ENCODE results near the gene B4GALNT3.

Gene B4GALNT3

DNA sequence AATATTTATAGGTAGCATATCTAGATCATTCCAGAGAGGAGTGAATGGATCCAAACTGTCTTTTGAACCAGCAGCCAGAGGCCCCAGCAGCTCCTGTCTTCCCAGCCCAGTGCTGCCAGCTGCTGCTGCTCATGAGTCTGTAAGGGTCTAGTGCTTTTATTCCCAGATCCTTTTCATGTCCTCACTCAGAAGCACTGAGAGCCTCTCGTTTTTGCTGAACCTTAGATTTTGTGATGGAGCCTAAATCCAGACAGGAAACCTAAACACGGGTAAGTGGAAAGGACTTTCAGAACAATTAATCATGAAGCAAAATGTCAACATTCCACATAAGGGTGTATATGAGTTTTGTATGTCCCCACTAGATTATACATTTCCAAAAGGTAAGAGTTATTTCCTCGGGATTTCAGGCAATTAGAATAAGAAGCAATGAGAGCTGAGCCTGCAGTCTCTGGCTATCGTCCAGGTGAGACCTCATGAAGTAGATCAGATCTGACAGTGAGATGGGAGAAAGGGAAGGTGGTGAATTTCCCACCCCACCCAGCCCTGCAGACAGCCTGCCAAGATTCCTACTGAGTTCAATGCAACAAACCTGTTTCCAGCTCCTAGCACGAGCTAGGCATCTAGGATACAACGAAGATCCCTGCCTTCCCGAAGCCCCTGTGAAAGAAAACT is 119.1 kb downstream of the B4GALNT3 start:
- DNase-seq: no peak

DNA sequence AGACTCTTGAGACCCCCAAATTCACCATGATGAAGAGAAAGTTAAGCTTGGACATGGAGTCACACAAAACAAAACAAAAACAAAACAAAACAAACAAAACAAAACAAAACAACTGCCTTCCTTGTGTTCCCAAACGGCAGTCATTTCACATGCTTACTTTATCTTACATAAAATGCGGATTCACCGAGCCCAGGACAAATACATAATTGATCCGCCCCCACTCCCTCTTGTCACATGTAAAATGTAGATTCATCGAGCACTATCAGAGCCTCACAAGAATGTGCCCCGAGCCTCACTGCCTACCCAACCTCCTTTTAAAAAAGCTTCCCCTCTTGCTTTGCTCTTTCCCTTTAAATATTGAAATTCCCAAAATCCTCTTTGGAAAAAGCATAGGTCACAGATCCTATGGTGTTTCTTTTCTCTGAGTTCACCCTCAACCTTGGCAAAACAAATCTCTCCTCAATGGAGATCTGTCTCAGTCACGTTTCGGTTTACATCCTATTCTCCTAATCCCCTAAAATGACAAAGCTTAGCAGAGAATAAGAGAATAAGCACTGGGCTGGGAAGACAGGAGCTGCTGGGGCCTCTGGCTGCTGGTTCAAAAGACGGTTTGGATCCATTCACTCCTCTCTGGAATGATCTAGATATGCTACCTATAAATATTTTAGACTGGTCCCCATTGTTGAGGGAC is 119.8 kb downstream of the B4GALNT3 start:
- DNase-seq: peak; percentile 0

DNA sequence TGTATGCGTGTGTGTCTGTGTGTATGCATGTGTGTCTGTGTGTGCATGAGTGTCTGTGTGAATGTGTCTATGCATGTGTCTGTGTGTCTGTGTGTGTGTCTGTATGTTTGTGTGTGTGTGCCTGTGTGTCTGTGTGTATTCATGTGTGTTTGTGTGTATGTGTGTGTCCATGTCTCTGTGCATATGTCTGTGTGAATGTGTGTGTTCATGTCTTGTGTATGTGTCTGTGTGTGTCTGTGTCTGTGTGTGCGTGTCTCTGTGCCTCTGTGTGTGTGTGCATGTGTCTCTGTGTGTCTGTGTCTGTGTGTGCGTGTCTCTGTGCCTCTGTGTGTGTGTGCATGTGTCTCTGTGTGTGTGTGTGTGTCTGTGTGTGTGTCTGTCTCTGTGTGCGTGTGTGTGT is 121.1 kb downstream of the B4GALNT3 start:
- DNase-seq: peak; percentile 29

DNA sequence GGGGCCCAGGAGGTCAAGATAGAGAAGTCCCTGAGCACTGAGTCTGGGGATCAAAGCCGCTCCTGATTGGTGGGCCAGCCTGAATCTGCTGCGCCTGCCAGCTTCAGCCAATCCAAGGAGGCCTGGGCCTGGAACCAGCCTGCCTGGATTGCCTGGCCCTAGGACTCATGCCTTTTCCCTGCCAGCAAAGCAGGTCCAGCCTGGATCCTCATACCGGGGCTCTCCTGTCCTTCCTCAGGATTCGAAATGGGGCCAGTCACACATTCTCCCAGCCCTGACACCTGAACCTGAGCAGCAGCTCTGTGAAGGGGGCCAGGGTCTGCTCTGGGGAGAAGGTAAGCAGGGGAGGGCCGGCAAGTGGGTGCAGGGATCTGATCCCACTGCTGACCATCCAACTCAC is 121.6 kb downstream of the B4GALNT3 start:
- DNase-seq: peak; percentile 43

DNA sequence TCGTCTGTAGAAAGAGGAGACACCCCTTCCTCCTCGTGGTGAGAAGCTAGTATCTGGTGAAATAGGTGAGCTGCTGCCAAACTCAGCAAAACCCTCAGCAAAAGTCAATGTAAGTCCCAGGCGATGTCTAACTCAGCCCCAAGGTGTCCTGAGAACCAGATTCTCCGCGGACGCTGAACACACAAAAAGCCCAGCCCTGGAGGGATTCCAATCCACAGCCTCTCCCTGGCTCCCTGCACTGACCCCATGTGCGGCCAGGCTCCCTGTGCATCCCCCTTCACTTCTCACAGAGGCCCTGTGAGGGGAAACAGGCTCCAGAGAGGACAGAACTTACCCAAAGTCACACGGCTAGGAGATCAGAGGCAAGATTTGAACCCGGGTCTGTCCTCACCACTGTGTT is 122.0 kb downstream of the B4GALNT3 start:
- DNase-seq: peak; percentile 38

DNA sequence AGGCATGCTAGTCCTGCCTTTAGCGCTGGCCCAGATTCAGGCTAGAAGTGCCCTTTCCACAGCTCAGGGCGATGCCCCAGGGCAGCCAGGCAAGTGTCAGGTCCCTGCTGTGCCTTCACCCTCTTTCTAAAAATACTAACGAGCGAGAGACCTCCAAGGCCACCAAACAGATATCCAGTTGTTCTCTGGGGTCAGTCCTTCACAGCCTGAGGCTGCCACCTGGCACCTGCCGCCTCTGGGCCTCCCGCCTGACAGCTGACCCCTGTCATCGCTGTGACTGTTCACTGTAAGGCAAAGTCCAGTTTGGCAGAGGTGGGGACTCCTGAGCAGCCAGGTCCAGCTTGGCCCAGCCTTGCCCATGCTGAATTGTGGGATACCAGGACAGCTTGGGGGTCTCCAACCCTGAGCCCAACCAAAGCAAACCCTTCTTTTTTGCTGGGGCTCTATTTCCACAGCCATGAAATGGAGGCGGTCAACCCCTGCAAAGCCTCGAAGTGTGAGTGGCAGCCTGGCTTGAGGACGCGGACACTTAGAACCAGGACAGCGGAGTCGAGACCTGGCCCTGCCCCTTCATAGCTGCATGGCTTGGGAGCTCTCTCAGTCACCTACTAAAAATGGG is 123.6 kb downstream of the B4GALNT3 start:
- DNase-seq: peak; percentile 44

DNA sequence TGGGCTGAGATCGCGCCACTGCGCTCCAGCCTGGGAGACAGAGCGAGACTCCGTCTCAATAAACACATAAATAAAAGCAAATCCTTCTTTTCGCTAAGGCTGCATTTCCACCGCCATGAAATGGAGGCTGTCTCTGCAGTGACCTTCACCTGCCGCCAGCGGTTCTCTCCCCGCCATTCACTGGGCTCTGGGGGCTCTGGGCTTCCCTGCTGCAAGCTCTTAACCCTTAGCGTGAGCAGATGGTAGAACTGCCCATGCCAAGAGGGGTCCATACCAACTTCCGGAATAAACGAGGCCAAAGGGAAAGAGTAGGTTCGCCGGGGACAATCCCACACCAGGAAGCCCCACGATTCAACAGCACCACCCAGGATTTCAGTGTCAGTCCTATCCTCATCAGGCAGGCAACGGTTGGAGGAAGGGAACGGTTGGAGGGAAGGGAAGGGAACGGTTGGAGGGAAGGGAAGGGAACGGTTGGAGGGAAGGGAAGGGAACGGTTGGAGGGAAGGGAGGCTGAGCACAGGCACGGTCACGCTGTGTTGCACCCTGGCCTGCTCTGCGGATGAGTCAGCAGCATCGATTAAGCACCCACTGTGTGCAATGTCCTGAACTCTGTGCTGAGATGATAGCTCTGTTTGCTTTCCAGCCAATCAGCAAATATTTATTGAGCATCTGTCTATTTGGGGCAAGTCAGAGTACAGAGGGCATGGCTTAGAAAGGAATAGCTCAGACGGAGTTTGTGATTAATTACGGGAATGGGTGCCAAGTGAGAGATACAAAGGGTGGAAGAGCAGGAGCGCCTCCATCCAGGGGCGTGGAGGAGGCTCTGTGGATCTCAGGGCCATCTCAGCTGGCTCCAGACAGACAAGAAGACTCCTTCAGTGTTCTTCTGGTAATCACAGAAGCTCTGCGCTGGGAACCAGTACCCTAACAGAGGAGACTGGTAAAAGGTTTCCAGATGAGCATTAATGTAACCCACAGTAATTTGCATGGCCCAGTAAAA is 125.6 kb downstream of the B4GALNT3 start:
- peak; percentile 29 for DNase-seq

DNA sequence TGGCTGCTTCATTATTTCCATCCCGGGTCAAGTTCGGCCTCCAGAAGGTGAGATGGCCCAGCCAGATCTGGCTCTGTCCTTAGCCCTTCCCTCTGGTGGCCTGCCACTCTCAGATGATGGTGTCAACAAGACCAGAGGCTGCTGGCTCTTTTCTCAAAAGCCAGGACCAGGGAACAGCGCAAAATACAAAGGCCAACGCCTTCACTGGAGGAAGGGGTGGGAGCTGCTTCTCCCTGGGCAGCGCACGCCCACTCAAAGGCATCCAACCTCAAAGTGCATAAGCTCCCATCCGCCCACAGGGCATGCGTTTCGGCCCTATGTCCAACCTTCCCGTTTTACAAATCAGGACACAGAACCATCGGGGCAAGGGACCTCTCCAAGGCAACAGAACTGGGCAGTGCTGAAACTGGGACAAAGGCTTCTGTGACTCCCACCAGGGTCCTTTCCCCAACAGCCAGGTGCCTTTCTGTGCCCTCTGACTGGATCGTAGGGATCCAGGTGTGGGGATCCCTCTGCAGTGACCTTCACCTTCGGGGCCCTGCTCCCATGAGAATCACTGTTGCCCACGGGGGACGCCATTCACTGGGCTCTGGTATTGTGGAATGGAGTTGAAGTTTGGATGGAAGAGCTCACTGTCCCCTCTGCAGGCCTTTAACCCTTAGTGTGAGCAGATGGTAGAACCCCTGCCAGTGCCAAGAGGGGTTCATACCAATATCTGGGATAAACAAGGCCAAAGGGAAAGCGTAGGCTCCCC is 126.8 kb downstream of the B4GALNT3 start:
- DNase-seq: peak; percentile 33

DNA sequence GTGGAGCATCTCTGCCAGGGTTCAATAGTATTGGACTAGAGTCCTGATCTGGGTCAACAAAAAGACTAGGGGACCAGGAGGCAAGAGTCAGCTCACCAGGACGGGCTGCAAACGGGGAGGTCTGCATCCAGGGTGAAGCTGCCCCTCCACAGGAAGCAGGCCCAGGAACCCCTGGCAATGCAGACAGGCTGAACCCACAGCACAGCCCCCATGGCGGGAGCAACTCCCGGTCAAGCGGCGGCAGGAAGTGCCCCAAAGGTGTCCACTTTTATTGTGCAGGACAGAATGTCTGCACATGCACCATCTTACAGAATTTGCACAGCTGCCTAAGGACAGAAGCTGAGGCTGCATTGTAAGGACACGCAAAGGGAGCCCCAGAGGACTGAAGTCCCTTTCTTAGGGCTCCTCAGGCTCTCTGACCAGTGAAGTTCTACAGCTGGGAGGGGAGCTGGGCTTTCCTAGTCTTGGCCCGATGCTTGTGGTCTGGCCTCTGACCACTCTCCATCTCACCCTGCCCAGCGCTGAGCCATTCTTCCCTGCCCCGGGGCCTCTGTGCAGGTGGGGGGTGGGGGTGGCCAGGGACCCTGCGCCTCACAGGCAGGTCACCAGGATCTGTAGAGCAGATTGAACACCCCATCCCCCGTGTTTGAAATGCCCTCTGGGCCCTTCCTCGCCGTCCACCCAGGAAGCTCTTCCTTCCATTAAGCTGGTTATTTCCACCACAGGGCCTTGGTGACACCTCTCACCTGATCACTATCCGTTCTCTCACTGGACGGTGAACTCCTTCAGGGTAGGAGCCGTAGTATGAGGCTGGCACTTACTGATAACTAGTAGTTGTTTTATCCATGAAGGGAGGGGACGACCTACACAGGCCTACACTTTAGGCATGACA is 127.6 kb downstream of the B4GALNT3 start:
- no peak for DNase-seq

DNA sequence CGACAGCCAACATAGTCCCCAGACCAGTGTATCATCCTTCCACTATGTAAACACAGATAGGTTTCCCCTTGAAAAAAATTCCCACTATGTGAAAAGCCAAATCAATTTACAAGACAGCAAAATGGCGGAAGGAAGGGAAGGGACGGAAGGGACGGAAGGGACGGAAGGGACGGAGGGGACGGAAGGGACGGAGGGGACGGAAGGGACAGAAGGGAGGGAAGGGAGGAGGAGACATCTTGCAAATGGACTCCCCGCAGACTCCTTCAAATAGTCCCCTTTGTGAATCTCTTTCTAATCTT is 128.2 kb downstream of the B4GALNT3 start:
- no peak for DNase-seq

DNA sequence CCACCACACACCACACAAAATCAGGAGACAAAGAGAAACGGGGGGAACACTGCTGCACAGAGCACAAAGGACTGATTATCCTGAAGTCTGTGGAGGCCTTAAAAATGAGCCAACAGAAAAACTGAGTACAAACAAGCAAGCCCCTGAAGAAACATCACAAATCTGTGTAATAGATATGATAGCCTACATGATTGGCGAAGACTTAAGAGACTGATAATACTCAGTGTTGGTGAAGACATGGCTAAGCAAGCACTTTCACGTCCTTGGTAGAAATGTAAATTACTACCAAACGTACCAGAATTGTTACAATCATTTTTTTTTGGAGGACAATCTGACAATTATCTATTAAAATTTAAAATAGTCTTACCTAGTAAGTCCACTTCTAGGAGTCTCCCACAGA is 128.9 kb downstream of the B4GALNT3 start:
- DNase-seq: no peak

DNA sequence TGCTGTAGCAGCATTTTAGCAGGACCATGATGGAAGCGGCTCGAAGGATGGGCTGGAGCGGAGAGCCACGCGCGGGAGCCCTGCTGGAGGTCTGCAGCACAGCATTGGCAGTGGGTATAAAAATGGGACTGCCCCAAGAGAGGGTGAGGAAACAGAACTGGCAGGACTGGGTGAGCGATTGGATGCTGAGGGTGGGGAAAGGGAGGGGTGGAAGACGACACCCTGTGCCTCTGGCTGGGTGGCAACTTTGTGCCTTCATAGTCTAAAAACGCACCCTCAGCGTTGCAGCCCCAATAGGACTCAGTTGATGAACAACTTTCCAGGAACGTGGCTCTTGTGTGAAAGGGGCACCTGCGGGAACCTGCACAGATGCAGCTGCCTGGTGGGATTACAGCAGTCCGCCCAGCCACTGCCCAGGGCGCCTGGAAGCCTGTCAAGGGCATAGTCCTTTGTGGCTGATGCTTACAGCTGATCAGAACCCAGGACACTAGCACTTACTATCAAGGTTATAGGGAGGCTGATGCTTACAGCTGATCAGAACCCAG is 130.5 kb downstream of the B4GALNT3 start:
- DNase-seq: no peak

DNA sequence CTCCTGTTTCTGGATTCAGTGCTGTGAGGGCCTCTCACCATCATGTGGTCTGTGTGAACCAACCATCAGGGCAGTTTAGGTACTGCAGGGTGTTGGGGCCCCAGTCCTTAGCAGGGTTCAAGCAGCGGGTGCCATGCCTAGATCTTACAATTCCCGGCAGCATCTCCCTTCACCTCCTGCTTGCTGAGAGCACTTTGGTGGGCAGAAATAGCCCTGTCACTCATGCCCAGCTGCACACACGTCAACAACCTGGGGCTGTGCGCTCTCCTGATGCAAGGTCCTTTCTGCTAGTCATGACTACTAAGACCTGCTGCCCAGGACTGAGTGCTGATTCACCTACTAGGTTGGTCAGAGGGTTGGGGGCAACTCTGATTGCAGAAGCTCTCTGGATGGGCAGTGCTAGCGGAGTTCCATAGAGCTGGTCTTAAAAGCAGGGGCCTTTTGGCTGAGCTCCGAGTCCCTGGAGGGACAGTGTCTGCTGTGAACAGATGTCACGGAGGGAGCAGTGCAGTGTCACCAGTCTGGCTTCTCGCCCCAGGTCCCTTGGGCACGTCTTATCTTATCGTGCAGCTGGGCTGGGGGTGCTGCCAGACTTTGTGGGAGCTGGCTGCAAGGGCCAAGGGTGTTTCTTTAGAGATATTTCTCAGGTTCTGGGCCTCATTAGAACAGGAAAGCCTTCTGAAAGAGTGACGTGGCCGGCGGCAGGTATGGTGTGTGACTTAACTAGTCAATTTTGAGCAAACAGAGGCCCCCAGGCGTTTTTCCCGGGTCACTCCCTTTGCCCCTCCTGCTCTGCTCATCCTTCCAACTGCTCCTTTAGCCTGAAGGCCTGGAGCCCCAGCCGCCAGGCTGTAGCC is 131.7 kb downstream of the B4GALNT3 start:
- DNase-seq: no peak

DNA sequence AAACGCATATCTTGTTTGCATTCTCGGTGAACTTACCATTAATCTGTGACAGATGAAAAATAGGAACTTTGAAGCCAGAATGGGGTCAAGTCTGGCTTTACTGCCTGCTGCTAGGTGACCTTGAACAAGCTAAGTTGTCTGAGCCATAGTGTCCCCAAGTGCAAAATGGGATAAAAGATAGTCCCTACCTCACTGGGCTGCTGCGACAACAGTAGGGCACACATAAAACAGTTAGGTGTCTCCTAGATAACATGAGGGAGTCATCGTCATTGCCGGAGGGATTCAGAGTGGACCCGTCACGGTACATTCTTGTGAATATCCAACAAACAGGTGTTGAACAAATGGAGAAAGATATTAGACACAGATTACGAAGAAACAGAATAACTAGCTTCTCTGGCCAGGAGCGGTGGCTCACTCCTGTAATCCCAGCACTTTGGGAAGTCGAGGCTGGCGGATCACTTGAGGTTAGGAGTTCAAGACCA is 132.3 kb downstream of the B4GALNT3 start:
- DNase-seq: no peak

DNA sequence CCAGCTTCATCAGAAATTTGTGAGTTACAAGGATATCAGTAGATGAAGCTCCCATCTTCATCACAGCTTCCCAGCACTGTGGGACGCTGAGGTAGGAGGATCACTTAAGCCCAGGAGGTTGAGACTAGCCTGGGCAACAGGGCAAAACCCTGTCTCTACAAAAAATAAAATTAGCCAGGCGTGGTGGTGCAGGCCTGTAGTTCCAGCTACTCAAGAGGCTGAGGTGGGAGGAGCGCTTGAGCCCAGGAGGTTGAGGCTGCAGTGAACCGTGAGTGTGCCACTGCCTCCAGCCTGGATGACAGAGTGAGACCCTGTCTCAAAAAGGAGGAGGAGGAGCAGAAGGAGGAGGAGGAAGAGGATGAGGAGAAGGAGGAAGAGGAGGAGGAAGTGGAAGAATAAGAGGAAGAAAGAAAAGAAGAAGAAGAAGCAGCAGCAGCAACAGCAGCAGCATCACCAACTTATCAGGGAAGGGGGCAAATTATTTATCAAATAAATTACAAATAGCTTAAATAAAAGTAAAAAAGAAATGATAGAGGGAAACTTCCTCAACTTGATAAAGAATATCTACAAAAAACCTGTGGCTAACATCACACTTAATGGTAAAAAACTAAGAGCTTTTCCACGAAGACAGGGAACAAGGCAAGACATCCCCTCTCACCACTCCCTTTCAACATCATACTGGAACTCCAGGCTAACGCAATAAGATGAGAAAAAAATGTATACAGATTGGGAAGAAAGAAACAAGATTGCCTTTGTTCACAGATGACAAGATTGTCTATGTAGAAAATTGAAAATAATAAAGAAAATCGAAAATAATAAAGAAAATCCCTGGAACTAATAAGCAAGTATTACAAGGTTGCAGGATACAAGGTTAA is 133.9 kb downstream of the B4GALNT3 start:
- DNase-seq: no peak

DNA sequence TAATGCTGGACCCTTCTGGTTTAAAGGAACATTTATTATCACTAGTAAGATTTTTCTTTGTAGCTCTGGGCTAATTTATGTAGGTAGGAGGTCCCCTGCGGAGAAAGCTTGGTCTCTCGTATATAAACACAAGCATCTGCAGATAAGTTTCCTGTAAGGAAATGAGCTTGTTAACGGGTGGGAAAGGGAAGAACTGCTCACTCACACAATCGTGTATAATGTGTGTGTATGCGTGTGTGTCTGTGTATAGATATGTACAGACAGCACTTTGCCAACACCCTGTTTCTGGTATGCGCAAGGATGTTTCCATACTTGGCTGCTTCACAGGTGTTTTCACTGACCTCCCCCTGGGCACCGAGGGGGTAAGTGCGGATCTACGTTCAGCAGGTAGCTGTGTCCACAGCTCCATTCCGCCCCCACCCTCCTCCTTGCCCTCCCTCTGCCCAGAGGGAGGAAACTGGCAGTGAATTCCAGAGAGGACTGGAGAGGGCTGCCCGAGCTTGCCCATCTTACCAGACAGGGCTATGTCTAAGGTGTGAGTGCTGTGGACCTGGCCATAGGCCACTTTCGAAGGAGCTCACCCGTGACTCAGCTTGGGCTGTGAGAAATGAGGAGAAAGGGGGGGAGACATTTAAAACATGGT is 138.3 kb downstream of the B4GALNT3 start:
- no peak for DNase-seq

DNA sequence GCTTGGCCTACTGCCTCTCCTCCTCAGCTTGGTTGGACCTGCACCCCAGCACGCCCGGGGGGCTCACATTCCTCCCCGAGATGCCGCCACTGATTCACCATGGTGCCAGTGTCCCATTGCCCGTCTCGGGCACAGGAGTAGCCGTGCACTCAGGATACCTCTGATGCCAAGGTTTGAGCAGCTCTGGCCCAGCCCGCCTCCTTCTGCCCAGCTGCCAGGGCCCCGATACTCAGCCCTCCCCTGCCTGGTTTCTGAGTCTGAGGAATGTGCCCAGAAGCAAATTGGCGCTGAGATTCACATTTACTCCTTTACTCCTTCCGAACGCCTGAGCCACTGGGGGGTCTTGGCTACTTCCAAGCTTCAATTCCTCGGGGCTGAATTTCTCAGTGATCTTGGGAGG is 140.0 kb downstream of the B4GALNT3 start:
- no peak for DNase-seq

DNA sequence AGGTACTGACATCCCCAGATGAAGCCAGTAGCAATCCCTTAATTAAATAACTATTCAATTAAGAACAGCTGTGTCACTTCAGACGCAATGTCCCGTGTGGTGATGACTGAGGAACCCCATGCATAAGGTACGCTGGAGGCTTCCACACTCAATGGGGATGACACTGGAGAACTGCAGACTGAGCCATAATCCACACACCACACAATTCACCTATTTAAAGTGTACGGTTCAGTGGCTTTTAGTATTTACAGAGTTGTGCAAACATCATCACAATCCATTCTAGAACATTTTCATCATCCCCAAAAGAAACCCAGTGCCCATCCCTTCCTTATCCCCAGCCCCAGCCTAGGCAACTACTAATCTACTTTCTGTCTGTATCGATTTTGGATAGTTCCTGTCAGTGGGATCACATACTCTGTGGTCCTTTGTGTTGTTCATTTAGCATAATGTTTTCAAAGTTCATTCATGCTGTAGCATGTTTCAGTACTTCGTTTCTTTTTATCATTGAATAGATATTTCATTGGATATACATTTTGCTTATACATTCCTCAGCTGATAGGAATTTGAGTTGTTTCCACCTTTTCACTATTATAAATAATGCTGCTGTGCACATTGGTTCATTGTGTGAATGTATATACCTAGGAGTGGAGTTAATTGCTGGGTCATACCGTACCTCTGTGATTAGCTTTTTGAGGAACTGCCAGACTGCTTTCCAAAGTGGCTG is 142.4 kb downstream of the B4GALNT3 start:
- DNase-seq: no peak

All from activated CD8-positive, alpha-beta memory T cell treated with anti-CD3 and anti-CD28 coated beads, Interleukin-2, amount 50 U/mL, for 48 hours (primary cell).